AG09319 (cell line): Measurements from ENCODE around the gene ATP9A.

Source experiments
- DNase-seq: peaks from one replicate; pipeline ENCODE4 v3.0.0-alpha.2; 2010; ENCODE audit warnings: low read depth; ENCODE audit errors: extremely low read depth
- CTCF ChIP-seq: IDR thresholded peaks from 2 replicates; pipeline ENCODE4 v1.5.1; 2011; ENCODE audit warnings: low read depth, mild to moderate bottlenecking, inconsistent platforms, low read length, moderate library complexity

The ATP9A gene

GRCh38 chr20:51624157-51624731 is 143.9 kb downstream of the ATP9A start:
- no peak for DNase-seq

GRCh38 chr20:51623255-51623654 is 144.9 kb downstream of the ATP9A start:
- TF ChIP-seq CTCF, result no peak

More at GRCh38 chr20:51624157-51624731, 143.9 kb downstream of the ATP9A start:
- TF ChIP-seq CTCF, result peak; percentile 76

GRCh38 chr20:51622004-51622874 is 146.0 kb downstream of the ATP9A start:
- TF ChIP-seq CTCF, result no peak
- DNase-seq, result no peak

More at GRCh38 chr20:51623255-51623654, 144.9 kb downstream of the ATP9A start:
- DNase-seq, result no peak

GRCh38 chr20:51620432-51620831 is 147.8 kb downstream of the ATP9A start:
- DNase-seq, result no peak
- no peak for TF ChIP-seq CTCF

- DNase-seq, result no peak
- no peak for TF ChIP-seq CTCF
Measured at GRCh38 chr20:51616060-51616459, 152.1 kb downstream of the ATP9A start.

GRCh38 chr20:51614687-51615086 is 153.5 kb downstream of the ATP9A start:
- TF ChIP-seq CTCF, result no peak
- DNase-seq, result no peak

GRCh38 chr20:51613580-51613979 is 154.6 kb downstream of the ATP9A start:
- no peak for TF ChIP-seq CTCF
- DNase-seq, result no peak
